ENCODE results near the gene CCNJL.

DNA sequence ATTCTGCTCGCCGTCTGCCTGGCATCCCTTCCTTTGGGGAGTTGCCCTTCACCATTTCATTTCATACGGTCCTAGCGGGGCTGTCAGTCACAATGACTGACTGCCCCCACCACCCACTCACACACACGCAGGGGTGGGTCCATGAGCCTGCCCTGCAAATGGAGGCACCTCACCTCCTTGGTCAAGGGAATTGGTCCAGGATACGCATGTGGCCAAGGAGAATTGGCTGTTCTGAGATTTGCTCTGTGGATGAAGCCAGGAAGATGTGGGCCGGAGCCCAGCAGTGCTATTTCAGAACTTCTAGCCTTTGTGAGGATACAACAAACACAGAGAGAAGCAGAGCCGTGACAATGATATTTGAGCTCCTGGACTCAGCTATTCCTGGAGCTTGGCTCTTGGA is 41.0 kb upstream of the CCNJL start:
- TF ChIP-seq, protein P1, sequence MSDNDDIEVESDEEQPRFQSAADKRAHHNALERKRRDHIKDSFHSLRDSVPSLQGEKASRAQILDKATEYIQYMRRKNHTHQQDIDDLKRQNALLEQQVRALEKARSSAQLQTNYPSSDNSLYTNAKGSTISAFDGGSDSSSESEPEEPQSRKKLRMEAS (IDR thresholded peaks at IDR 0.05), result no peak
- TF ChIP-seq RXRA (IDR thresholded peaks at IDR 0.05) (no peak), FOXA1 (IDR thresholded peaks at IDR 0.05) (no peak), JUND (IDR thresholded peaks at IDR 0.05) (no peak), YY1 (IDR thresholded peaks at IDR 0.05) (no peak), RAD21 (IDR thresholded peaks at IDR 0.05) (no peak), GABPA (IDR thresholded peaks at IDR 0.05 in 1 of 2, conservative IDR thresholded peaks at IDR 0.05 in 1 of 2) (no peak)
- TF ChIP-seq, protein P2, sequence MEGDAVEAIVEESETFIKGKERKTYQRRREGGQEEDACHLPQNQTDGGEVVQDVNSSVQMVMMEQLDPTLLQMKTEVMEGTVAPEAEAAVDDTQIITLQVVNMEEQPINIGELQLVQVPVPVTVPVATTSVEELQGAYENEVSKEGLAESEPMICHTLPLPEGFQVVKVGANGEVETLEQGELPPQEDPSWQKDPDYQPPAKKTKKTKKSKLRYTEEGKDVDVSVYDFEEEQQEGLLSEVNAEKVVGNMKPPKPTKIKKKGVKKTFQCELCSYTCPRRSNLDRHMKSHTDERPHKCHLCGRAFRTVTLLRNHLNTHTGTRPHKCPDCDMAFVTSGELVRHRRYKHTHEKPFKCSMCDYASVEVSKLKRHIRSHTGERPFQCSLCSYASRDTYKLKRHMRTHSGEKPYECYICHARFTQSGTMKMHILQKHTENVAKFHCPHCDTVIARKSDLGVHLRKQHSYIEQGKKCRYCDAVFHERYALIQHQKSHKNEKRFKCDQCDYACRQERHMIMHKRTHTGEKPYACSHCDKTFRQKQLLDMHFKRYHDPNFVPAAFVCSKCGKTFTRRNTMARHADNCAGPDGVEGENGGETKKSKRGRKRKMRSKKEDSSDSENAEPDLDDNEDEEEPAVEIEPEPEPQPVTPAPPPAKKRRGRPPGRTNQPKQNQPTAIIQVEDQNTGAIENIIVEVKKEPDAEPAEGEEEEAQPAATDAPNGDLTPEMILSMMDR (IDR thresholded peaks at IDR 0.05; ENCODE audit: low read depth, low read length, missing input control), result no peak

All from liver (tissue), 3 donors.